HTR-8/SVneo (cell line): ENCODE data around the gene SMARCAD1.
"Not testable (repeated sequence)": the region's sequence is repeated elsewhere in the genome, so short reads cannot be mapped to it uniquely, and the experiment has no call there.

Experiments
- DNase-seq: peaks from one replicate; pipeline ENCODE4 v3.0.0; 2011; ENCODE audit warnings: low spot score, mixed read lengths; ENCODE audit not compliant: insufficient read length
- FAIRE-seq: peaks from 2 replicates; lab custom pipeline; 2011; peaks lifted over from hg19 to GRCh38; lab: Jason Lieb, UNC

The SMARCAD1 gene

GRCh38 chr4:94278781-94279180 lies 71.1 kb downstream of the SMARCAD1 start:
- no peak for FAIRE-seq
- no peak for DNase-seq

- FAIRE-seq: no peak
- no peak for DNase-seq
Measured at GRCh38 chr4:94284889-94285288, 77.2 kb downstream of the SMARCAD1 start.

GRCh38 chr4:94285666-94286065 lies 78.0 kb downstream of the SMARCAD1 start:
- FAIRE-seq: no peak
- no peak for DNase-seq

GRCh38 chr4:94290245-94290644 lies 82.6 kb downstream of the SMARCAD1 start:
- FAIRE-seq (no peak), DNase-seq (no peak)

- not testable (repeated sequence) for FAIRE-seq
Measured at GRCh38 chr4:94293981-94294380, 86.3 kb downstream of the SMARCAD1 start.

GRCh38 chr4:94295473-94295872 lies 87.8 kb downstream of the SMARCAD1 start:
- not testable (repeated sequence) for FAIRE-seq, DNase-seq

More at GRCh38 chr4:94293981-94294380, 86.3 kb downstream of the SMARCAD1 start:
- not testable (repeated sequence) for DNase-seq

GRCh38 chr4:94298725-94299252 lies 91.1 kb downstream of the SMARCAD1 start:
- FAIRE-seq (no peak), DNase-seq (no peak)

GRCh38 chr4:94302191-94302590 lies 94.5 kb downstream of the SMARCAD1 start:
- DNase-seq (no peak), FAIRE-seq (no peak)

GRCh38 chr4:94304365-94304971 lies 96.8 kb downstream of the SMARCAD1 start:
- peak; percentile 9 for DNase-seq
- no peak for FAIRE-seq

- DNase-seq (no peak), FAIRE-seq (no peak)
Measured at GRCh38 chr4:94305466-94306225, 98.0 kb downstream of the SMARCAD1 start.

GRCh38 chr4:94306713-94307112 lies 99.0 kb downstream of the SMARCAD1 start:
- DNase-seq (no peak), FAIRE-seq (no peak)

GRCh38 chr4:94307231-94307871 lies 99.7 kb downstream of the SMARCAD1 start:
- FAIRE-seq: no peak
- no peak for DNase-seq

GRCh38 chr4:94319927-94320326 lies 112.3 kb downstream of the SMARCAD1 start:
- DNase-seq, FAIRE-seq: not testable (repeated sequence)

GRCh38 chr4:94325835-94326234 lies 118.2 kb downstream of the SMARCAD1 start:
- no peak for FAIRE-seq
- DNase-seq: no peak

- DNase-seq (no peak), FAIRE-seq (no peak)
Measured at GRCh38 chr4:94329933-94330332, 122.3 kb downstream of the SMARCAD1 start.

- DNase-seq: no peak
Measured at GRCh38 chr4:94332983-94333590, 125.4 kb downstream of the SMARCAD1 start.

GRCh38 chr4:94333866-94334265 lies 126.2 kb downstream of the SMARCAD1 start:
- no peak for FAIRE-seq

More at GRCh38 chr4:94332983-94333590, 125.4 kb downstream of the SMARCAD1 start:
- no peak for FAIRE-seq

GRCh38 chr4:94334476-94334875 lies 126.8 kb downstream of the SMARCAD1 start:
- FAIRE-seq: no peak

More at GRCh38 chr4:94333866-94334265, 126.2 kb downstream of the SMARCAD1 start:
- DNase-seq: no peak

GRCh38 chr4:94334962-94335361 lies 127.3 kb downstream of the SMARCAD1 start:
- FAIRE-seq (no peak), DNase-seq (no peak)

More at GRCh38 chr4:94334476-94334875, 126.8 kb downstream of the SMARCAD1 start:
- DNase-seq: no peak

- no peak for DNase-seq
- FAIRE-seq: no peak
Measured at GRCh38 chr4:94336303-94336702, 128.6 kb downstream of the SMARCAD1 start.
